ENCODE results near the gene SORBS1. TPM values are rescaled to one million over a fixed set of nuclear protein-coding genes. Genes with fewer than 3 reads are reported as not detected.

SORBS1 gene
- total RNA-seq, 1 experiment from 2014 or later, result 39.9 TPM

GRCh38 chr10:95309958-95310357 lies 251.2 kb downstream of the SORBS1 start (continued):
- TF ChIP-seq, protein P1, sequence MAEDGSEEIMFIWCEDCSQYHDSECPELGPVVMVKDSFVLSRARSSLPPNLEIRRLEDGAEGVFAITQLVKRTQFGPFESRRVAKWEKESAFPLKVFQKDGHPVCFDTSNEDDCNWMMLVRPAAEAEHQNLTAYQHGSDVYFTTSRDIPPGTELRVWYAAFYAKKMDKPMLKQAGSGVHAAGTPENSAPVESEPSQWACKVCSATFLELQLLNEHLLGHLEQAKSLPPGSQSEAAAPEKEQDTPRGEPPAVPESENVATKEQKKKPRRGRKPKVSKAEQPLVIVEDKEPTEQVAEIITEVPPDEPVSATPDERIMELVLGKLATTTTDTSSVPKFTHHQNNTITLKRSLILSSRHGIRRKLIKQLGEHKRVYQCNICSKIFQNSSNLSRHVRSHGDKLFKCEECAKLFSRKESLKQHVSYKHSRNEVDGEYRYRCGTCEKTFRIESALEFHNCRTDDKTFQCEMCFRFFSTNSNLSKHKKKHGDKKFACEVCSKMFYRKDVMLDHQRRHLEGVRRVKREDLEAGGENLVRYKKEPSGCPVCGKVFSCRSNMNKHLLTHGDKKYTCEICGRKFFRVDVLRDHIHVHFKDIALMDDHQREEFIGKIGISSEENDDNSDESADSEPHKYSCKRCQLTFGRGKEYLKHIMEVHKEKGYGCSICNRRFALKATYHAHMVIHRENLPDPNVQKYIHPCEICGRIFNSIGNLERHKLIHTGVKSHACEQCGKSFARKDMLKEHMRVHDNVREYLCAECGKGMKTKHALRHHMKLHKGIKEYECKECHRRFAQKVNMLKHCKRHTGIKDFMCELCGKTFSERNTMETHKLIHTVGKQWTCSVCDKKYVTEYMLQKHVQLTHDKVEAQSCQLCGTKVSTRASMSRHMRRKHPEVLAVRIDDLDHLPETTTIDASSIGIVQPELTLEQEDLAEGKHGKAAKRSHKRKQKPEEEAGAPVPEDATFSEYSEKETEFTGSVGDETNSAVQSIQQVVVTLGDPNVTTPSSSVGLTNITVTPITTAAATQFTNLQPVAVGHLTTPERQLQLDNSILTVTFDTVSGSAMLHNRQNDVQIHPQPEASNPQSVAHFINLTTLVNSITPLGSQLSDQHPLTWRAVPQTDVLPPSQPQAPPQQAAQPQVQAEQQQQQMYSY (CRISPR knock-in tag; IDR thresholded peaks at IDR 0.05), result no peak
- TF ChIP-seq FOXK1 (CRISPR knock-in tag; IDR thresholded peaks at IDR 0.05), result no peak

GRCh38 chr10:95308389-95309302 lies 252.5 kb downstream of the SORBS1 start:
- no peak overlapping the region; the same call in 1 of the 2 replicates for H3K27ac Mint-ChIP-seq
- H3K36me3 Mint-ChIP-seq, result no peaks in the 10 kb centered on the region
- no peaks in the 10 kb centered on the region for H3K9me3 Mint-ChIP-seq
- ChIA-PET POLR2A (no interaction called here), CTCF (interaction anchor here (1.1 kb wide), 1 partner anchor 62 kb away, joined by 3 read pairs; no protein-coding TSS in a partner anchor)
- peaks cover 5% of the 10 kb centered on the region for H3K27me3 Mint-ChIP-seq (ENCODE audit: low read depth)
- ATAC-seq (no peak), DNase-seq (ENCODE audit: low spot score) (no peak)
- peaks cover 45% of the 10 kb centered on the region for H3K4me1 Mint-ChIP-seq
- no peak overlapping the region for H3K4me3 Mint-ChIP-seq
- TF ChIP-seq CDX4 (CRISPR knock-in tag; IDR thresholded peaks at IDR 0.05; ENCODE audit: borderline replicate concordance) (no peak), ZBTB43 (CRISPR knock-in tag; IDR thresholded peaks at IDR 0.05) (no peak), FOXJ3 (CRISPR knock-in tag; IDR thresholded peaks at IDR 0.05; ENCODE audit: borderline replicate concordance) (no peak), JAZF1 (CRISPR knock-in tag; IDR thresholded peaks at IDR 0.05) (no peak), TEAD1 (CRISPR knock-in tag; IDR thresholded peaks at IDR 0.05) (no peak)

- no peaks in the 10 kb centered on the region for H3K36me3 Mint-ChIP-seq
- peaks cover 28% of the 10 kb centered on the region for H3K4me1 Mint-ChIP-seq
- ChIA-PET POLR2A (no interaction called here), CTCF (interaction anchor here (1.1 kb wide), 1 partner anchor 56 kb away, joined by 3 read pairs; no protein-coding TSS in a partner anchor)
- no peaks in the 10 kb centered on the region for H3K9me3 Mint-ChIP-seq
- TF ChIP-seq CREM (CRISPR knock-in tag; IDR thresholded peaks at IDR 0.05) (no peak), SOX15 (CRISPR knock-in tag; IDR thresholded peaks at IDR 0.05) (no peak), CDX4 (CRISPR knock-in tag; IDR thresholded peaks at IDR 0.05; ENCODE audit: borderline replicate concordance) (no peak), FOXK1 (CRISPR knock-in tag; IDR thresholded peaks at IDR 0.05) (no peak), ERG (CRISPR knock-in tag; IDR thresholded peaks at IDR 0.05) (no peak), GRHL2 (CRISPR knock-in tag; IDR thresholded peaks at IDR 0.05; ENCODE audit: insufficient replicate concordance, severe bottlenecking) (no peak), ETV6 (CRISPR knock-in tag; IDR thresholded peaks at IDR 0.05) (no peak), SMAD4 (CRISPR knock-in tag; IDR thresholded peaks at IDR 0.05) (no peak)
- TF ChIP-seq, protein P2, sequence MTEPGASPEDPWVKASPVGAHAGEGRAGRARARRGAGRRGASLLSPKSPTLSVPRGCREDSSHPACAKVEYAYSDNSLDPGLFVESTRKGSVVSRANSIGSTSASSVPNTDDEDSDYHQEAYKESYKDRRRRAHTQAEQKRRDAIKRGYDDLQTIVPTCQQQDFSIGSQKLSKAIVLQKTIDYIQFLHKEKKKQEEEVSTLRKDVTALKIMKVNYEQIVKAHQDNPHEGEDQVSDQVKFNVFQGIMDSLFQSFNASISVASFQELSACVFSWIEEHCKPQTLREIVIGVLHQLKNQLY (CRISPR knock-in tag; IDR thresholded peaks at IDR 0.05), result no peak
- TF ChIP-seq, protein P3, sequence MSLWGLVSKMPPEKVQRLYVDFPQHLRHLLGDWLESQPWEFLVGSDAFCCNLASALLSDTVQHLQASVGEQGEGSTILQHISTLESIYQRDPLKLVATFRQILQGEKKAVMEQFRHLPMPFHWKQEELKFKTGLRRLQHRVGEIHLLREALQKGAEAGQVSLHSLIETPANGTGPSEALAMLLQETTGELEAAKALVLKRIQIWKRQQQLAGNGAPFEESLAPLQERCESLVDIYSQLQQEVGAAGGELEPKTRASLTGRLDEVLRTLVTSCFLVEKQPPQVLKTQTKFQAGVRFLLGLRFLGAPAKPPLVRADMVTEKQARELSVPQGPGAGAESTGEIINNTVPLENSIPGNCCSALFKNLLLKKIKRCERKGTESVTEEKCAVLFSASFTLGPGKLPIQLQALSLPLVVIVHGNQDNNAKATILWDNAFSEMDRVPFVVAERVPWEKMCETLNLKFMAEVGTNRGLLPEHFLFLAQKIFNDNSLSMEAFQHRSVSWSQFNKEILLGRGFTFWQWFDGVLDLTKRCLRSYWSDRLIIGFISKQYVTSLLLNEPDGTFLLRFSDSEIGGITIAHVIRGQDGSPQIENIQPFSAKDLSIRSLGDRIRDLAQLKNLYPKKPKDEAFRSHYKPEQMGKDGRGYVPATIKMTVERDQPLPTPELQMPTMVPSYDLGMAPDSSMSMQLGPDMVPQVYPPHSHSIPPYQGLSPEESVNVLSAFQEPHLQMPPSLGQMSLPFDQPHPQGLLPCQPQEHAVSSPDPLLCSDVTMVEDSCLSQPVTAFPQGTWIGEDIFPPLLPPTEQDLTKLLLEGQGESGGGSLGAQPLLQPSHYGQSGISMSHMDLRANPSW (CRISPR knock-in tag; conservative IDR thresholded peaks at IDR 0.05; ENCODE audit: low read depth), result no peak
- H3K27me3 Mint-ChIP-seq (ENCODE audit: low read depth), result peaks cover 5% of the 10 kb centered on the region
- no peak overlapping the region for H3K27ac Mint-ChIP-seq
- H3K4me3 Mint-ChIP-seq, result no peak overlapping the region
- ATAC-seq (no peak), DNase-seq (ENCODE audit: low spot score) (no peak)
These were observed 254.3 kb downstream of the SORBS1 start for GRCh38 chr10:95306851-95307250.

Data from WTC11 (cell line).